Measurements from ENCODE around the gene MALRD1. TPM values are rescaled to one million over a fixed set of nuclear protein-coding genes. Genes with fewer than 3 reads are reported as not detected.

MALRD1 gene
- polyA plus RNA-seq, 3 donors, result 0.06 to 0.98 TPM; not detected in 1

DNA sequence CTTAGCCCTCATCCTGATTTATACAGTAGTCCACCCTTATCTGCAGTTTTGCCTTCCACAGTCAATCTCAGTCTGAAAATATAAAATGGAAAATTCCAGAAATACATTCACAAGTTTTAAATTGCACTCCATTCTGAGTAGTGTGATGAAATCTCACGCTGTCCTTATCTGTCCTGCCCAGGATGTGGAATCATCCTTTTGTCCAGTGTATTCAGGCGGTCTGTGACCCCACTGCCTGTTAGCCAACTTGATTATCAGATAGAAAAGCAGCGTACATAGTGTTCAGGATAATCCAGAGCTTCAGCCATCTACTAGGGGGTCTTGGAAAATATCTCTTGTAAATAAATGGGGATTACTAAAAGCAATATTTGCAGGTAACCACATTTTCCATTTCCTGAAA, 146.3 kb downstream of the MALRD1 start:
- WGBS, 3 donors, result 64 to 85% (median 84%) methylated on average over 3 of the region's 3 CpGs
- H3K27ac ChIP-seq (ENCODE audit: low read depth, low read length), result no peak overlapping the region

DNA sequence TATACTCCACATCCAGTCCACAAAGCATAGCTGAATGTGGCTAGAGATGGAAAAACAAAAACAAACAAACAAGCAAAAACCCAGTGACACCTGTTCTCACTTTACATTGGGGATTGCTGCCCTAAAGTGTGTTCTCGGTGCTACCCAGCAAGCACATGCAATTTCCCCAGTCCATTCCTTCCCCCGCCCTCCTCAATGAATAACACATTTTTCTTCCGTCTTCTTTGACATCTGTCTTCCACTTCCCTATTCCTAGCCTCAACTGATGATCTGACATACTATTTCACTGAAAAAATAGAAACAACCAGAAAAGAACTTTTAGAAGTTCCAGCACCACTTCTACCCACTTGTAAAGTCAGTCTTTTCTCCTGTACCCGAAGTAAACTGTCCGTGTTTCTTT, 147.1 kb downstream of the MALRD1 start:
- no peak overlapping the region for H3K27ac ChIP-seq (ENCODE audit: low read depth, low read length)
- WGBS, 3 donors, result 62 to 81% (median 74%) methylated on average over 5 of the region's 5 CpGs

DNA sequence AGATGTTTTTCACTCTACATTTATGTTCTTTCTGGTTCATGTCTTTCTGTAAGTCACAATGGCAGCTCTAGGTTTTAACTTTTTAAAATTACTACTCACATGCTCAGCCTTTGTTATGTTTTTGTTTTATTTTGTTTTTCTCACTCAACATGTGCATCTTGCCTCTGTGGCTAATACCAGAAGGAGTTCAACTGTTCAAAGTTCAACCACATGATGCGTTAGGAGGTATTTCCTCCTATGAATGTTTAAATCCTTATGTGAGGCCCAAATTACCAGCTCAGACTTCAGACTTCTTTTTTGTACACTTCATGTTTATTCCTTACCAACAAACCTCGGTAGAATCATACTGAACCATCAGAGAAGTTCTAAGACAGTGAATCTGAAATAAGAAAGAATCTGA, 151.6 kb downstream of the MALRD1 start:
- WGBS, 3 donors, result 58 to 66% (median 62%) methylated on average over 2 of the region's 2 CpGs

DNA sequence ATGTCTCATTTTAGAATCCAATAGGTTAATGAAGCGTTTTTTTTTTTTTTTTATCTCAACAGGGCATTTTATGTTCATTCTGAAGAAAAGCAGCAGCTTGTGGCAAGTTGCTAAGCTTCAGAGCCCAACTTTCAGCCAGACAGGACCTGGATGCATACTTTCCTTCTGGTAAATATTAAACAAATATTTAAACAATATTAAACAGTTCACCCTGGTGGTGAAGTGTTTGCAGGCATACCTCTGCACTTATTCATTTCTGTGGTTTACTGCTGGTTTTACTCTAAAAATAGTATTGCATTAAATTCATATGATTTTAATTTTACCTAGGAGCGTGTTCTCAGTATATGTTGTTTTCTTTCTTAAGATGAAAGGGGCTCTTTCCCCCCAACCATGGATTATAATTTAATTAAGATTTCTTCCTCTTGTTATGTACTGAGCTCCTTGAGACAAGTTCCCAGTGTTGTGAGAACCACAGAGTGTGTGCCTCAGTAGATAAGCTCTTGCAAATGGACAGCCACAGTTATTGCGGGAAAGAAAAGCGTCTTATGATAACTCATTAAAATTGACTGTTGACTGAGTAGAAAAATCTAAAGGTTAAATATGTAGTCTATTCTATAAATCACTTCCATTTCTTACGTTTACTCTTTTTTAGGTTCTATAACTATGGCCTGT, 155.8 kb downstream of the MALRD1 start:
- WGBS, 3 donors, result 54 to 84% (median 74%) methylated on average over 5 of the region's 5 CpGs
- H3K27ac ChIP-seq (ENCODE audit: low read depth, low read length), result no peak overlapping the region

More for the DNA sequence above, 151.6 kb downstream of the MALRD1 start:
- H3K27ac ChIP-seq (ENCODE audit: low read depth, low read length), result no peak overlapping the region

DNA sequence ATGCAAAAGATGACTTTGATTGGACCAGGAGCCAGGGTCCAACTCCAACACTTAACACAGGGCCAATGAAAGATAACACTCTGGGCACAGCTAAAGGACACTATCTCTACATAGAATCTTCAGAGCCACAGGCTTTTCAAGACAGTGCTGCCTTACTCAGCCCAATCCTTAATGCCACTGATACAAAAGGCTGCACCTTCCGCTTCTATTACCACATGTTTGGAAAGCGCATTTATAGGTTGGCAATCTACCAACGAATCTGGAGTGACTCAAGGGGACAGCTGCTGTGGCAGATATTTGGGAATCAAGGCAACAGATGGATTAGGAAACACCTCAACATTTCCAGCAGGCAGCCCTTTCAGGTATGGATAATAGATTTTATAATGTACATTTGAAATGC, 160.7 kb downstream of the MALRD1 start:
- WGBS, 3 donors, result 62 to 75% (median 65%) methylated on average over 3 of the region's 3 CpGs

DNA sequence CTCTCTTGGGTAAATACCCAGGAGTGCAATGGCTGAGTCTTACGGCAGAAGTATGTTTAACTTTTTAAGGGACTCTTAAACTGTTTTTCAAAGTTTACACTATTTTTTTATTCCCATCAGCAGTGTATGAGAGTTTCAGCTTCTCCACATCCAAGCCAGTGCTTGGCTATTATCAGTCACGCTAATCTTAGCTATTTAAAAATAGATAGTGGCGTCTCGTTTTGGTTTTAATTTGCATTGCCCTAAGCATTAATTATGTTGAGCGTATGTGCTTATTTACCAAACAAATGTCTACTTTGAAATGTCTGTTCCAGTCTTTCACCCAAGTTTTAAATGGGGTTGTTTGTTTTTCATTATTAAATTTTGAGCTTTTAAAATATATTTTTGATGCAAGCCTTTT, 164.0 kb downstream of the MALRD1 start:
- WGBS, 3 donors, result 44 to 55% (median 52%) methylated on average over 5 of the region's 5 CpGs
- H3K27ac ChIP-seq (ENCODE audit: low read depth, low read length), result no peak overlapping the region

More for the DNA sequence above, 160.7 kb downstream of the MALRD1 start:
- H3K27ac ChIP-seq (ENCODE audit: low read depth, low read length), result no peak overlapping the region

DNA sequence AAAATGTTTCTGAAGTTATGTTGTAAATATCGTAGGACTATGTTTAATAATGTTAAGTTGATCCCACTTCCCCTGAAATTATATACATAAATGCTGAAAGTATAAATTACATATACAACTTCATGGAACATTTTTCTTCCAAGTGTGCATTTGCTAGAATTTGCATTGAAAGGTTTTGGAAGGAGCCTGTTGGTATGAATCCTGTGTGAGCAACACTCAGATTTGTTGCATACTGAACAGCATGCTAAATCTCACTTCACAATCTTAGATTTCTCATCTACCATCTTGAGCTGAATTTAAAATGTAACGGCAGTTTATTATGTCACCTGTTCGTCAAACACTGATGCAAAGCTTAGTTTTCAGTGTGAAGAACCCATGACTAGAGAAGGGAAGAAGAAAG, 172.6 kb downstream of the MALRD1 start:
- H3K27ac ChIP-seq (ENCODE audit: low read depth, low read length), result no peak overlapping the region
- WGBS, 3 donors, result 76 to 96% (median 88%) methylated on average over 3 of the region's 3 CpGs

DNA sequence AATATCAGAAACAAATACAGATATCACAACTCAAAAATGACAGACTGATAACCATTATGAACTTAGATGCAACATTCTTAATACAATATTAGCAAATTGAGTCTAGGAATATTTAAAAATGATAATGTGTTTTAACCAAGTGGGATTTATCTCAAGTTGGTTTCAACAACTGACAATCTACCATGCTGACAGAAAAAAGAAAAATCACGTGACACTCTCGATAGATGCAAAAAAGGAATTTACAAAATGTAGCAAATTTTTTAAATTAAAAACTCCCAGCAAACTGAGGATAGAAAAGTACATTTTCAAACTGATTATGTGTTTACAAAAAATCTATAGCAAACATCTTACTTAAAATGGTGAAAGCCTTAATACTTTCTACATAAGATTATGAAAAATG, 177.4 kb downstream of the MALRD1 start:
- 57 to 99% (median 84%) methylated on average over 2 of the region's 2 CpGs for WGBS, 3 donors
- H3K27ac ChIP-seq (ENCODE audit: low read depth, low read length), result no peak overlapping the region

DNA sequence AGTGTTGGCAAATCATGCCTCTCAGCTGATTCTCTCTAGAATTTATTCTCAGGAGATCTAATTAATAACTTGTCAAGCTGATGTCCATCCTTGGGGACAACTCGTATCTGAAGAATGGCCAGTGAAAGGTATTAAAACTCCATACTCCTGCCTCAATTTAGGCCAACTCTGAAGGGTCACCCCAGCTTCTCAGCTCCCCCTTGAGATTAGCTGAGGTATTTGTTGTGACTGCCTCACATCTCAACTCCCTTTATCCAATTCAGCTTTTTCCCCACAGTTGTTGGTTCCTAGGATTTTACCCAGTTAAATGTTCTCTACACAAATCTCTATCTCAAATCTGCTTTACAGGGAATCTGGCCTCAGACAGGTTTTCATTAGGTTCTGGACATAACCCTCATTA, 182.4 kb downstream of the MALRD1 start:
- WGBS, 3 donors, result 50 to 73% (median 70%) methylated on average over 1 of the region's 1 CpG
- H3K27ac ChIP-seq (ENCODE audit: low read depth, low read length), result no peak overlapping the region

DNA sequence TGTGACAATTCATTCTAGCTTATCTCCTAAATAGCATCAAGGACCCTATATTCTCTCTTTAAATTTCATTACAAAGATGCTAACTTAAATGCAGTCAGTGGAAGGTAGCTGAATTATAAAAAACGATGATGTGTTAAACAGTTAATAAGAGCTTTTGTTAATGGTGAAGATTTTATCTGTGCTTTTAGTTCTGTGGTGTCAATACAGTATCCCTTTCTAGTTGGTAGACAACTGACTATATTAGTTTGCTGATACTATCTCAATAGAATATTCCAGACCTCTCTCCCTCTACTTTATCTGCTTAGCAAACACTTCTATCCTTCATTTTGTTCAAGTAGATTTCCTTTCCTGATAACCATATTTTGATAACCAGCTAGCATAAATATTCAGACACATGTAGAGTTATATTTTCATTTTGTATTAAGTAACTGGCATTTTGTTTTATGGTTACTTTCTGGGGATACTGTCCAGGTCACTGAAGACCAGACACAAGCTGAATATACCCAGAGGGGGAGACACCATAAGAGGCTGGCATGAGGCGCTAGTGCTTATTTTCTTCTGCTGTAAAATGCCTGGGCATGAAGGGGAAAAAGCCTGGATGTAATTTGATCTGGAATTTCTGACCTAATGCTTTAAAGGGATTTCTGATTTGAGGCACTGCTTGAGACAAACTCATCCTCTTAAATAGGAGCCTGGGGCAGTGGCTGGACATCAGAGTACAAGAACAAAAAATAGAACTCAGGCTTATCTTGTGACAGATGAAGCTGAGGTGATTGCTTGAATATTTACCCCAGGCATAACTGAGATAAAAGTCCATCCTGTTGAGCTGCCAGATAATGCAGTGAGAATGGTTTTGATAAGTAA, 197.5 kb downstream of the MALRD1 start:
- H3K27ac ChIP-seq (ENCODE audit: low read depth, low read length), result no peak overlapping the region
- WGBS, 3 donors, result 66 to 87% (median 72%) methylated on average over 2 of the region's 2 CpGs

DNA sequence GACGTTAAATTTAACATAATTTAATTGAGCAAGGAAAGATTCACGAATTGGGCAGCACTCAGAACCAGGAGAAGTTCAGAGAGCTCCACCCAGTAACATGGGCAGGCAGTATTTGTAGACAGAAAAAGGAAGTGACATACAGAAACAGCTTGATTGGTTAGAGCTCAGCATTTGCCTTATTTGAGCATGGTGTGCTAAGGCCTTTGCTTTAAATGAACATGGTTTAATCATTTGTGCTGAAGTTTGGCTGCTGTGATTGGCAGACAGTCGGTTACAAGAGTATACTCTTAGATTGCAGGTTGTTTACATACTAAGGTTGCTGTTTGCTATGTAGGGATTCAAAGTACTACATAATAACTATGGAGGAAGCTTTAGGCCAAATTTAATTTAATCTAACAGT, 199.2 kb downstream of the MALRD1 start:
- WGBS, 3 donors, result 61 to 79% (median 76%) methylated on average over 3 of the region's 3 CpGs
- no peak overlapping the region for H3K27ac ChIP-seq (ENCODE audit: low read depth, low read length)

DNA sequence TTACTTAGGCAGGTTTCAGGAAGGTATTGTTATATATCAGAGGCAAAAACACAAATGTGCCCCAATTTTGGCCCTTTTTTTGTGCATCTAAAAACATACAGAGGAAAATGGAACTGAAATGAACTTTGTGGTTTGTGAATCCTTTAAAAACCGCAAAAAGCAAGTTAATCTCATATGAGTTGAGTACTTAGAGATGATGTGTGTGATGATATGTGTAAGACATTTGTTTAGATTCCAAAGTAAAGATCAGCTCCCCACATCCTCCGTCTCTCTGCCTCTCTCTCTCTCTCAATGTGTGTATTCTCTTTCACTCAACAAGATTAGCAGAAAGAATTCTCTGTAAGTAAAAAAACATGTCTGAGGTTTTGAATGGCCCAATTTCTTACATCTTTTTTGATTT, 201.9 kb downstream of the MALRD1 start:
- H3K27ac ChIP-seq (ENCODE audit: low read depth, low read length), result no peak overlapping the region
- 49 to 59% (median 57%) methylated on average over 2 of the region's 2 CpGs for WGBS, 3 donors

DNA sequence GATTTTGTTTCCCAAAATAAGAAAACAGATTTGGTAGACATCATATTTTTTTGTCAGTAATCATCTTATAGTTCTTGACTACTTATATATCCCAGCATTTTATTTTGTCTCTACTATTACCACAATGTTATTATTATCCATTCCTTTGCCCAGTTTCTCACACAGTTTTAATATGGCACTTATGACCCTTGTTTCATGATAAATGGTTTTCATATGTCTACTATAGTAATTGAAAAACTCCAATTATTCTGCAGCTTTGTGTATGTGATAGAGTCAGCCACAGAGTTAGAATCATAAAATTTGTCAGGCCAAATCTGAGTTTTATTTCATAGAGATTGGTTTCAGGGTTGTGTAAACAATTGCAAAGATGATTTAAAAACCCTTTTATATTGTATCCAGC, 203.9 kb downstream of the MALRD1 start:
- H3K27ac ChIP-seq (ENCODE audit: low read depth, low read length), result no peak overlapping the region

DNA sequence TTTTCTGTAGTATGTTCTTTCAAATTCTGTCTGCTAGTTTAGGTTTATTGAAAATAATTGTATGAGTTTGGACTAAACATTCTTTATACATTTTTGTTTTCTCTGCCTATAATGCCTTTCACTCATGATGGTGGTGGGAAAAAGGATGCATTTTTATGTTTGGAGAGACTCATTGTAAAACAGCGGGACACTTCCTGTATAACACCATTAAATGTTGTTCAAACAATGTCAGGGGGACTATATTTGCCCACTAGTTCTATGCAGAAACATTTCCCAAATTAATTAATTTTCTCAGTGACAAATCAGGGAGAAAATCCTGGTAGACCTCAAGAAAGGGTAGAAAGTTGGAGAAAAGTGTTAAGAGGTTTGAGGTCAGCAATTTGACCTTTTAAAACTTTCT, 207.7 kb downstream of the MALRD1 start:
- no peak overlapping the region for H3K27ac ChIP-seq (ENCODE audit: low read depth, low read length)
- 24 to 65% (median 64%) methylated on average over 1 of the region's 1 CpG for WGBS, 3 donors

DNA sequence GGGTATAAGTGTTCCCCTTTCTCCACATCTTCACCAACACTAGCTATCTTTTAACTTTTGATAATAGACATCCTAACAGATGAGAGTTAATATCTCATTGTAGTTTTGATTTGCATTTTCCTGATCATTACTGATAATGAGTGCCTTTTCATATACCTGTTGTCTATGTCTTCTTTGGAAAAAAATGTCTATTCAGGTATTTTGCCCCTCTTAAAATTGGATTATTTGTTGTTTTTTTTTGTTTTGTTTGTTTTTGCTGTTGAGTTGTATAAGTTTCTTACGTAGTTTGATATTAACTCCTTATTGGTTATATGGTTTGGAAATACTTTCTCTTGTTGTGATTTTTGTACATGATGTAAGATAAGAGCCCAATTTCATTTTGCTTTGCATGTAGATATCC, 214.7 kb downstream of the MALRD1 start:
- H3K27ac ChIP-seq (ENCODE audit: low read depth, low read length), result no peak overlapping the region
- WGBS, 3 donors, result 43 to 89% (median 76%) methylated on average over 1 of the region's 1 CpG

DNA sequence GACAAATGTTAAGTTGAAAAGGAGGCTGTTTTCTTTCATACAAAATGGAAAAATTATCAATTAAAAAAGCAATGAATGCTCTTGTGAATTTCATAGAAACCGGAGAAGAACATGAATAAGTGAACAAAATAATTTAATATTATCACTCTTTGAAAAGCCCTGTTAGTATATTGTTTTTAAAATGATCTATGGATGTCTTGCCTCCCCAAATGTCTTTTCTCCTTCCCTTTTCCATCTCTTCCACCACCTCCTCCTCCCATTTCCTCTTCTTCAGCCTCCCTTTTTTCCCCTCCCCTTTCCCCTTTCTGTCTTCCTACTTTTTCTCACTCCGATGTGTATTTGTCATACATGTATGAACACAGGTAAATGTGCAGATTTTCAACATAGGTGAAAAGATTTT, 234.7 kb downstream of the MALRD1 start:
- H3K27ac ChIP-seq (ENCODE audit: low read depth, low read length), result no peak overlapping the region
- WGBS, 3 donors, result 84 to 93% (median 87%) methylated on average over 2 of the region's 2 CpGs

DNA sequence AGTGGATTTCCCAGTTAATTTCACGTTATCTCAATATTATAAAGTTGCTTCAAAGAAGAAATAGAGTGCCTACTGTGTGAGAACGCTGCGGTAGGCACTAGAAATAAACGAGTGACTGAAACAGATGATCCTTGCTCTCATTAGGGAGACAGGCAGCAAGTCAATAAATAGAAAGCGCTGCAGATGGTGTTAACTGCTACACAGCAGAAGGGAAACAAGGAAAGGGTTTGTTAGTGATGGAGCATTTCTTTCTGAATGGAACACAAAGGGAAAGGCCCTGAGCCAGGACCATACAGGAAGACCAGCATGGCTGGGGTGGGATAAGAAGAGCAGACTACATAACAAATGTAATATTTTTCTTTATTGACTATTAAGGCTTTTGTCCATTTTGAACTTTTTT, 235.2 kb downstream of the MALRD1 start:
- H3K27ac ChIP-seq (ENCODE audit: low read depth, low read length), result no peak overlapping the region
- 43 to 81% (median 79%) methylated on average over 5 of the region's 5 CpGs for WGBS, 3 donors

DNA sequence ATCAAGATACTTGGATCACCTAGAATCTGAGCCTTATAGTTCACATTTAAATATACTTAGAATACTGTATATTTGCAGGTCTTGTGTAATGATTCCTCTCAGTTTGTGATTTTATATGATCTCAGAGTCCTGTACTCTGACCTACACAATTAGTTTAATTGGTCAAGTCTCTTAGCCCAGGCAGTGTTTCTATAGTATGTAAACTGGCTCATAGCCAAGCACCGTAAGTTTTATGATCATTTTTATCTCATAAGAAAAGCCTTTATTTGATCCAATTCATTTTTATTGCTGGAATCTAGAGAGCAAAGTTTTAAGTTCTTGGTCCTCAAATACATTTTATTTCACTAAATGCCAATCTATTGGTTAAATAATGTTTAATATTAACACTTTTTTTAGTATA, 242.2 kb downstream of the MALRD1 start:
- H3K27ac ChIP-seq (ENCODE audit: low read depth, low read length), result no peak overlapping the region
- 18 to 50% (median 48%) methylated on average over 1 of the region's 1 CpG for whole genome bisulfite sequencing, 3 donors

DNA sequence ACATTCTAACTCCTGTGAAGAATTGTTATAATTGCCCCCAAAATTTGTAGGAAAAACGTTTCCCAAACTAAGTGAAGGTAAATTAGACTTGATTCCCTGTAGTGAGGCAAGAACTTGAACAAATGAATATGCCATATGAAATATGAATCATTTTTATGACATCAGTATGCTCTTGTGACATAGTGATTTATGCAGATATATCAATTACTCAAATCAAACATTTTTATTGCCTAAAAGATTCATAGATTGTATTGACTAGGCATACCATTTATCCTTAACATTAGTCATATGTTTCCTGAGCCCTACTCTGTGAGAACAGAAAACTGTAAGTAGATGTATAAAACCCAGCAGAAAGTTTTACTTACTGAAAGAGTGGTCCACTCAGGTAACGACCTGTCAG, 245.6 kb downstream of the MALRD1 start:
- no peak overlapping the region for H3K27ac ChIP-seq (ENCODE audit: low read depth, low read length)
- WGBS, 3 donors, result 39 to 63% (median 54%) methylated on average over 2 of the region's 2 CpGs

DNA sequence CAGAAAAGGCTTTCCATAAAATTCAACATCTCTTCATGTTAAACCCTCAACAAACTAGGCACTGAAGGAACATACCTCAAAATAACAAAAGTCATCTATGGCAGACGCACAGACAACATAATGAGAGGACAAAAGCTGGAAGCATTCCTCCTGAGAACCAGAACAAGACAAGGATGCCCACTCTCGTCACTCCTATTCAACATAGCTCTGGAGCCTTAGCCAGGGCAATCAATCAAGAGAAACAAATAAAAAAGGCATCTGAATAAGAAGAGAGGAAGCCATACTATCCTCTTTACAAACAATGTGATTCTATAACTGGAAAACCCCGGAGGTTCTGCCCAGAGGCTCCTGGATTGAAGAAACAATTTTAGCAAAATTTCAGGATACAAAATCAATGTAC, 251.0 kb downstream of the MALRD1 start:
- 41 to 65% (median 56%) methylated on average over 3 of the region's 3 CpGs for WGBS, 3 donors
- H3K27ac ChIP-seq (ENCODE audit: low read depth, low read length), result no peak overlapping the region
